Astrocyte of the cerebellum (primary cell): Measurements from ENCODE around the gene NKX2-3.

Experiments used
- DNase-seq: peaks from one replicate; pipeline ENCODE4 v3.0.0-alpha.2; 2011; ENCODE audit warnings: low read depth
- H3K4me3 ChIP-seq: 2 replicates; pipeline ENCODE4 v1.5.1; 2011; ENCODE audit warnings: mild to moderate bottlenecking, low read depth, low read length, moderate library complexity
- in situ Hi-C: cut with HindIII; loops from 2 replicates; pipeline ENCODE4 v1.10.0; 2017; ENCODE audit warnings: low sequenced_read_pairs
- TF ChIP-seq, protein P1 (sequence below): IDR thresholded peaks from 2 replicates; pipeline ENCODE4 v1.5.1; 2012; ENCODE audit warnings: low read length, low read depth, moderate library complexity, mild to moderate bottlenecking; ENCODE audit errors: missing control alignments

Gene NKX2-3

DNA sequence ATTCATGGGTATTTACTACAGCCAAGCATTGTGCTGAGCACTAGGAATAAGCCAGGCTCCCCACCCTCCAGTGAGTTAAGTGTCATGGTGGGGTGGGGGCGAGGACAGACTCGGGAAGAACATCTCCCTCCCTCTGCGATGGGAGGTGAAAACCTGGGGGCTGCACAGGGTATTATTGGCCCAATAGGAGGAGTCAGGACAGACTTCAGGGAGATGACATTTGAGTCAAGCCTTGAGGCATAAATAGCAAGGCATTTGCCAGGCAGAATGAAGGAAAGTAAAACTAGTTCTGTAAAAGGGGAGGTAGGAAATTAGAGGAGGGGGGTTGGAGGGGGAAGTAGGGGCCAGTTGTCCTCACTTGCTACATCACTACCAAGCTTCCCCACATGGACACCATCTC, 18.9 kb downstream of the NKX2-3 start:
- DNase-seq = no peak
- TF ChIP-seq, protein P1, sequence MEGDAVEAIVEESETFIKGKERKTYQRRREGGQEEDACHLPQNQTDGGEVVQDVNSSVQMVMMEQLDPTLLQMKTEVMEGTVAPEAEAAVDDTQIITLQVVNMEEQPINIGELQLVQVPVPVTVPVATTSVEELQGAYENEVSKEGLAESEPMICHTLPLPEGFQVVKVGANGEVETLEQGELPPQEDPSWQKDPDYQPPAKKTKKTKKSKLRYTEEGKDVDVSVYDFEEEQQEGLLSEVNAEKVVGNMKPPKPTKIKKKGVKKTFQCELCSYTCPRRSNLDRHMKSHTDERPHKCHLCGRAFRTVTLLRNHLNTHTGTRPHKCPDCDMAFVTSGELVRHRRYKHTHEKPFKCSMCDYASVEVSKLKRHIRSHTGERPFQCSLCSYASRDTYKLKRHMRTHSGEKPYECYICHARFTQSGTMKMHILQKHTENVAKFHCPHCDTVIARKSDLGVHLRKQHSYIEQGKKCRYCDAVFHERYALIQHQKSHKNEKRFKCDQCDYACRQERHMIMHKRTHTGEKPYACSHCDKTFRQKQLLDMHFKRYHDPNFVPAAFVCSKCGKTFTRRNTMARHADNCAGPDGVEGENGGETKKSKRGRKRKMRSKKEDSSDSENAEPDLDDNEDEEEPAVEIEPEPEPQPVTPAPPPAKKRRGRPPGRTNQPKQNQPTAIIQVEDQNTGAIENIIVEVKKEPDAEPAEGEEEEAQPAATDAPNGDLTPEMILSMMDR = no peak
- in situ Hi-C loops = no loop called here
- H3K4me3 ChIP-seq = no peak overlapping the region

DNA sequence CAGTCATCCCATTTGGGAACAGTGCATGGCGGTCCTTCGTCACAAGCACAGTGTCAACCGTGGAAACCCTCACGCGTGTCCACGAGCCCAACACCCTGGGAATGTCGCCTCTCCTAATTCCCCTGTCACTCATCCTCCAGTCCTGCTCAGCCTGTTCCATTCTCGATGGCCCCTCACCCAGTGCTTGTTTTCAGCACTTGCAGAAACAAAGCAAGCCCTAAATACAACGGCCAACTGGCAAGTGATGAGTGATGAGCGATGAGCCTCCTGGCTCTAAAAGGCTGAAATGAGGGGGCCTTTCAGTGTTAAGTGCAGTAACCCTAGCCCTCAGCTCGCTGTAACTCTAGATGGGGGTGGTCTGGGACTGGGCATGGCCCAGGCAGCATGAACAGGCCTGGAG, 22.6 kb downstream of the NKX2-3 start:
- no peak for DNase-seq
- H3K4me3 ChIP-seq = no peak overlapping the region
- in situ Hi-C loops = no loop called here
- TF ChIP-seq, protein P1 = no peak

DNA sequence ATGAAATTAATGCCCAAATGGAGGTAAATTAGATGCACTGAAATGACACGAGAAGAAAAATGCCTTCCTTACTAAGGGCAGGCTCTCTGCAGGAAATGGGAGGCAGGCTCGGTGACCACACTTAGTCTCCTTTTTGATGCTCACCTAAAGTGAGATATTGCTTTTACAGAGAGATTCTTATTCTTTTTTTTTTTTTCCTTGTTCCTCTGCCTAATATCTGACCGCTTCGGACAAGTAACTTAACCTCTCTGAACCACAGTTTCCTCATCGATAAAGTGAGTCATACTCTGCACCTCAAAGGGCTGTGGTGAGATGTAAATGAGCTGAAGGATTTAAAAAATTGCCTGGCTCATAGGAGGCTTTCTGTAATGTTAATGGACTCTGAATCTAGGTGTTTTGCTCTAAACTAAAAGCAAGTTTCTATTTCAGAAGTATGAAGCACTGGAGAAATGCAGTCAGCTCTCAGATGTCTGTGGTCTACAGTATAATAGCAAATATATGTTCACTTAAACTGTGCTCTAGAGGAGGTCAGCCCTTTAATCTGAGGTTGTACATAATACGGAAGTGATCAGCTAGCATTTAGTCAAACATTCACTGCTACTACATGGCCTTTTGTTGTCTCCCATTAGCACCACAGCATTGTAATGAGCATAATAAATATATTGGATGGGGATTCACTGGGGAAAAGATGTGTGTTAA, 23.2 kb downstream of the NKX2-3 start:
- DNase-seq = no peak
- in situ Hi-C loops = no loop called here

DNA sequence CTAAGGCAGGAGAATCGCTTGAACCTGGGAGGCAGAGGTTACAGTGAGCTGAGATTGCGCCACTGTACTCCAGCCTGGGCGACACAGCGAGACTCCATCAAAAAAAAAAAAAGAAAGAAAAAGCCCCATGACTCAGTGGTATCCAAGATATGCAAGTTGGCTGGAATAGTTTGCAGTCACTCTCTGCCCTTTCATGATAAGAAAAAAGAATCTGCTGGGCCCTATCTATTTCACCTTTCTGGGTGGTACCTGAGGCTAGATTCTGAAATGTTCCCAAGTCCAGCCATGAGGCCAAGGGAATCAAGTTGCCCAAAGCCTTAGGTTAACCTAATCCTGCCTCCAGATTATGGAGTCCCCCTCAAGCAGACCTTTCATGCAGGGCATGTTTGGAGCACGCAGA, 24.3 kb downstream of the NKX2-3 start:
- in situ Hi-C loops = no loop called here
- TF ChIP-seq, protein P1 = no peak

More for the DNA sequence above, 23.2 kb downstream of the NKX2-3 start:
- no peak overlapping the region for H3K4me3 ChIP-seq
- TF ChIP-seq, protein P1 = no peak

DNA sequence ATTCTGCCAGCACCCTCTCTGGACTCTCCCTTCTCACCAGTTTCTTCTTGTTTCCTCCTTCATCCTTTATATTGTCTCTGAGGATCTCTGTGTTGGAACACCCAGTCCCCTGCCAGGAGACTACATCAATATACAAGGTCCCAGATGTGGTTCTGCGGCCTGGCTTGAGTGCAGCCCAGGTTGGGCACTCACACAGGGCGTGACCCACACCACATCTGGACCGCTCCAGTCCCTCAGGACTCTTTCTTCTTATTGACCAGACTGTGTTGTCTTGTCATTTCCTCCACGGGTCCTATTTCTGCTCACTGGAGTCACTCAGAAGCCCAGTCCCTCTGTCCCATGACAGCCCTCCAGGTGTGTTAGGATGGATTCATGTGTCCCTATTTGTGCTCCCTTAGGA, 26.0 kb downstream of the NKX2-3 start:
- TF ChIP-seq, protein P1 = no peak
- H3K4me3 ChIP-seq = no peak overlapping the region
- in situ Hi-C loops = no loop called here
- no peak for DNase-seq

More for the DNA sequence above, 24.3 kb downstream of the NKX2-3 start:
- DNase-seq = no peak
- H3K4me3 ChIP-seq = no peak overlapping the region

DNA sequence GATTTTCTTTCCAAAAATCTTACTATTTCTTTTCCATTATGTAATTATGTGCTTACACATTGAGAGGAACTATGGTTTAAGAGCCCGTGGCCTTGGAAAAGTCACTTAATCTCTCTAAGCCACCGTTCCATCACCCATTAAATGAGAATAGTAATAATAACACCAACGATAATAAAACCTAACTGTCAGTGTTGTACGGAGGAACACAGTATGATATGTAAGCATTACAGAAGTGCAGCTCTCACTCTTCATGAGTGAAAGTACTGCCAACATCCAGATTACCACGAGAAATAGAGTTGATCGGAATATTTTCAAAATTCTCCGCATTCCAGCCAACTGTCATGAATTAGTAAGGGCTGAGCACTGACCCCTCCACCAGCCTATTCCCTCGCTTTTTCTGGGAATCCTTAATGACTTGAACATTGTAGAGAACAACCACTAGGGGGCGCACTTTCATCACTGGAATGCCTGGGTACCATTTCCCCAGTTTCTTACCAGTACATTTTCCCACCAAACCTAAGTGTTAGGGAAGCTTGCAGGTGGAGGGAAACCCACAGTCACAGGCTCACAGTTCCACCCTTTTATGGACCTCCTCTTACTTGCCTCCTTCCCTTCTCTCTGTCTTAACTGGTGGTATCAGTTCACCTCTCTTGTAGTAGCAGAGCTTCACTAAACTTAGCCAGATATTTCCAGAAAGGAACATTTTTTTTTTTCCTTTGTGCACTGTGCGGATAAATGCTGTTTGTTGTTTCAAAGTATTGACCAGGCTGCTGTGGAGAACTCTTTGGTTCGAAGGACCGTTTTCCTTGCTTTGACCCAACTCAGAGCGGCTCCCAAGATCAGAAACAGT, 27.8 kb downstream of the NKX2-3 start:
- in situ Hi-C loops = no loop called here
- TF ChIP-seq, protein P1 = peak; percentile 67
- no peak for DNase-seq
- no peak overlapping the region for H3K4me3 ChIP-seq
